Measurements from ENCODE around the gene UPF2. TPM values are rescaled to one million over a fixed set of nuclear protein-coding genes. Genes with fewer than 3 reads are reported as not detected.

UPF2 gene
- total and polyA plus RNA-seq, 2 donors (not counting 1 experiment from before 2014, with no cell fraction given): 8.9 to 60.0 TPM

DNA sequence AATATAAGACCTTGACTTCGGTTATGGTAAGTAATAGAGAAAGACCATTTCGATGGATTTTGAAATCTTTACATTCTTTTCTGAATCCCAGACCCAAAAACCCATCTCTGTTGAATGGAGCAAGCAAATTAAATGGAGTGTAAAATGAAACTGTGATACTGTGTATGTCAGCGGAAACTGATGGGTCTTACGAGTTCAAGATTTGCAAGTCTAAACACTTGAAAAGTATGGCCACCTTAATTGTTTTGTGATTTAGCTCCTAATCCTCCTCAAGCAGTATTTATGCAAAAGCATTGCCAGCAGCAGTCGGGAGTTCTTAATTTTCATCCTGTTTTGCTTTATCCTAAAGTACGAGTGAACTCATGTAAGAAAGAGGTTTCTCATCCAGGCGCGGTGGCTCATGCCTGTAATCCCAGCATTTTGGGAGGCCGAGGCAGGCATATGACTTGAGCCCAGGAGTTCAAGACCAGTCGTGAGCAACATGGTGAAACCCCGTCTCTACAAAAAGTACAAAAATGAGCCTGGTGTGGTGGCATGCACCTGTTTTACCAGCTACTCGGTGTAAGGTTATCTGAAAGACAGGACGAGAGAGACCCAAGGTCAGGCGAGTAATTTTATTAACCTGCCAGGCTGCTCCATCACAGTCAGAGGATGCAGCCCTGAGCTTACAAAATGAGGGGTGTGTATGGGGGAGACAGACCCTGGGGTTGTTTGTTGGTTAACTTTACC, 20.3 kb upstream of the UPF2 start:
- H3K9me3 ChIP-seq (ENCODE audit: control extremely low read depth in 1 of 3, control insufficient read depth in 2 of 3, insufficient read depth in 1 of 3, low read length in 2 of 3): peaks cover 0 to under 1% (median 0%) of the 10 kb centered on the region in 3 donors
- TF ChIP-seq, protein P1, sequence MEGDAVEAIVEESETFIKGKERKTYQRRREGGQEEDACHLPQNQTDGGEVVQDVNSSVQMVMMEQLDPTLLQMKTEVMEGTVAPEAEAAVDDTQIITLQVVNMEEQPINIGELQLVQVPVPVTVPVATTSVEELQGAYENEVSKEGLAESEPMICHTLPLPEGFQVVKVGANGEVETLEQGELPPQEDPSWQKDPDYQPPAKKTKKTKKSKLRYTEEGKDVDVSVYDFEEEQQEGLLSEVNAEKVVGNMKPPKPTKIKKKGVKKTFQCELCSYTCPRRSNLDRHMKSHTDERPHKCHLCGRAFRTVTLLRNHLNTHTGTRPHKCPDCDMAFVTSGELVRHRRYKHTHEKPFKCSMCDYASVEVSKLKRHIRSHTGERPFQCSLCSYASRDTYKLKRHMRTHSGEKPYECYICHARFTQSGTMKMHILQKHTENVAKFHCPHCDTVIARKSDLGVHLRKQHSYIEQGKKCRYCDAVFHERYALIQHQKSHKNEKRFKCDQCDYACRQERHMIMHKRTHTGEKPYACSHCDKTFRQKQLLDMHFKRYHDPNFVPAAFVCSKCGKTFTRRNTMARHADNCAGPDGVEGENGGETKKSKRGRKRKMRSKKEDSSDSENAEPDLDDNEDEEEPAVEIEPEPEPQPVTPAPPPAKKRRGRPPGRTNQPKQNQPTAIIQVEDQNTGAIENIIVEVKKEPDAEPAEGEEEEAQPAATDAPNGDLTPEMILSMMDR (IDR thresholded peaks at IDR 0.05): no peak
- TF ChIP-seq EZH2 (IDR thresholded peaks at IDR 0.05; ENCODE audit: borderline replicate concordance, insufficient read depth, low read depth, low read length, poor library complexity, severe bottlenecking): no peak
- peaks cover 21% of the 10 kb centered on the region for H3K4me1 Mint-ChIP-seq
- no peaks in the 10 kb centered on the region for H3K27me3 Mint-ChIP-seq
- H3K27ac ChIP-seq (ENCODE audit: low read length in 2 of 2): no peak overlapping the region
- WGBS (ENCODE audit: insufficient coverage): 75% methylated on average over 11 of the region's 14 CpGs
- H3K36me3 ChIP-seq (replicated peaks in 1 of 2; ENCODE audit: control extremely low read depth in 1 of 2, control insufficient read depth in 1 of 2, extremely low read depth in 1 of 2, insufficient read depth in 2 of 2, low read length in 1 of 2): no peaks in the 10 kb centered on the region
- H2AFZ ChIP-seq (ENCODE audit: insufficient read depth, low read depth, low read length, poor library complexity, severe bottlenecking): peak overlapping the region; percentile 23
- H3K9me3 Mint-ChIP-seq (ENCODE audit: insufficient read depth): no peaks in the 10 kb centered on the region
- H3K4me3 ChIP-seq (ENCODE audit: control extremely low read depth in 1 of 5, extremely low read depth in 1 of 5, insufficient read depth in 1 of 5, low read depth in 2 of 5, low read length in 4 of 5): peak overlapping the region in 1 of 5 experiments; percentile 6
- ChIA-PET CTCF (interaction anchor here (0.7 kb wide), 1 partner anchor 18 kb away, joined by 5 read pairs; no protein-coding TSS in a partner anchor), POLR2A (interaction anchor here (0.6 to 1.4 kb wide), 2 partner anchors 15 to 20 kb away, joined by 3 to 6 read pairs; partner anchors contain the start of gene UPF2)
- peaks cover 0 to 1% of the 10 kb centered on the region in 2 donors for H3K4me1 ChIP-seq (ENCODE audit: control insufficient read depth in 2 of 2, insufficient read depth in 2 of 2, low read length in 2 of 2)
- no peaks in the 10 kb centered on the region for H4K20me1 ChIP-seq (ENCODE audit: control insufficient read depth, insufficient read depth, low read length, poor library complexity, severe bottlenecking)
- peak overlapping the region; percentile 71 for H3K27ac Mint-ChIP-seq
- peak overlapping the region; percentile 21 for H3K9ac ChIP-seq (ENCODE audit: low read length)
- no peaks in the 10 kb centered on the region for H3K27me3 ChIP-seq (replicated peaks in 1 of 4; ENCODE audit: control extremely low read depth in 1 of 4, control insufficient read depth in 3 of 4, insufficient read depth in 4 of 4, low read length in 3 of 4)
- DNase-seq: no peak
- H3K4me3 Mint-ChIP-seq: peak overlapping the region; percentile 72
- H3K79me2 ChIP-seq (ENCODE audit: control insufficient read depth, insufficient read depth, low read length): peaks cover under 1% of the 10 kb centered on the region
- H3K4me2 ChIP-seq (replicated peaks; ENCODE audit: low read depth, low read length, poor library complexity, severe bottlenecking): peak overlapping the region; percentile 34
- ATAC-seq (ENCODE audit: low read depth): peak; percentile 31
- intact Hi-C loops (cut with micrococcal nuclease): loop anchor here (10.0 kb wide), 1 partner anchor 282 kb away; the partner anchor contains the start of gene CAMK1D

DNA sequence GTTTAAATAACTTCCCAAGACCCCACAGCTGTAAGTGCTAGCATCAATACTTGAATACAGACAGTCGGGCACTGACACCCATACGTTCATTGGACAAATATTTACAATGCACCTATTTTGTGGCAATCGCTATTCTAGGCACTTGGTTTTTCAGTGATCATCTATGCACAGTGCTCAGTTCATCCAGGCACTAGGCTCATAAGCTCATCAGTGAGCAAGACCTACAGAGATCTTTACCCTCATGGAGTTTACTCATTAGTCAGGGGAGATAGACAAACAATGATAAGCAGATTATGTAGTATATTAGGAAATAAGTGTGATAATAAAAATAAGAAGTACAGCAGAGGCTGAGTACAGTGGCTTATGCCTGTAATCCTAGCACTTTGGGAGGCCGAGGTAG, 18.5 kb upstream of the UPF2 start:
- no peak overlapping the region for H3K27ac Mint-ChIP-seq
- Histone ChIP-seq H3K4me2 (replicated peaks; ENCODE audit: low read depth, low read length, poor library complexity, severe bottlenecking) (no peak overlapping the region), H3K4me1 (ENCODE audit: control insufficient read depth in 2 of 2, insufficient read depth in 2 of 2, low read length in 2 of 2) (no peaks in the 10 kb centered on the region), H3K27ac (ENCODE audit: low read length in 2 of 2) (no peak overlapping the region), H3K9me3 (ENCODE audit: control extremely low read depth in 1 of 3, control insufficient read depth in 2 of 3, insufficient read depth in 1 of 3, low read length in 2 of 3) (no peaks in the 10 kb centered on the region), H3K36me3 (replicated peaks in 1 of 2; ENCODE audit: control extremely low read depth in 1 of 2, control insufficient read depth in 1 of 2, extremely low read depth in 1 of 2, insufficient read depth in 2 of 2, low read length in 1 of 2) (no peaks in the 10 kb centered on the region), H3K27me3 (replicated peaks in 1 of 4; ENCODE audit: control extremely low read depth in 1 of 4, control insufficient read depth in 3 of 4, insufficient read depth in 4 of 4, low read length in 3 of 4) (no peaks in the 10 kb centered on the region), H4K20me1 (ENCODE audit: control insufficient read depth, insufficient read depth, low read length, poor library complexity, severe bottlenecking) (no peaks in the 10 kb centered on the region), H3K9ac (ENCODE audit: low read length) (no peak overlapping the region), H3K4me3 (ENCODE audit: control extremely low read depth in 1 of 5, extremely low read depth in 1 of 5, insufficient read depth in 1 of 5, low read depth in 2 of 5, low read length in 4 of 5) (no peak overlapping the region), H2AFZ (ENCODE audit: insufficient read depth, low read depth, low read length, poor library complexity, severe bottlenecking) (no peak overlapping the region), H3K79me2 (ENCODE audit: control insufficient read depth, insufficient read depth, low read length) (no peaks in the 10 kb centered on the region)
- no peaks in the 10 kb centered on the region for H3K9me3 Mint-ChIP-seq (ENCODE audit: insufficient read depth)
- peaks cover 16% of the 10 kb centered on the region for H3K4me1 Mint-ChIP-seq
- WGBS (ENCODE audit: insufficient coverage): 94% methylated on average over 3 of the region's 4 CpGs
- H3K27me3 Mint-ChIP-seq: no peaks in the 10 kb centered on the region
- intact Hi-C loops (cut with micrococcal nuclease): loop anchor here (10.0 kb wide), 1 partner anchor 284 kb away; the partner anchor contains the start of gene CAMK1D
- POLR2A ChIA-PET: interaction anchor here (0.7 to 1.1 kb wide), 3 partner anchors 10 to 17 kb away, joined by 3 to 14 read pairs (median 8); no protein-coding TSS in a partner anchor
- H3K4me3 Mint-ChIP-seq: no peak overlapping the region
- ATAC-seq (ENCODE audit: low read depth) (no peak), DNase-seq (no peak)
- CTCF ChIA-PET: no interaction called here
- TF ChIP-seq, protein P1 (IDR thresholded peaks at IDR 0.05): no peak
- no peak for TF ChIP-seq EZH2 (IDR thresholded peaks at IDR 0.05; ENCODE audit: borderline replicate concordance, insufficient read depth, low read depth, low read length, poor library complexity, severe bottlenecking)

Data from B cell (primary cell).